Measurements from ENCODE around the gene AACS.
"Not testable (repeated sequence)": the region's sequence is repeated elsewhere in the genome, so short reads cannot be mapped to it uniquely, and the experiment has no call there.

Gene AACS

GRCh38 chr12:125065021-125065918 is at the start of gene AACS:
AACS (plus strand) TSS chr12:125065435; CDS start chr12:125065585, 150 bp downstream.
- DNase-seq = peak; percentile 83

GRCh38 chr12:125015680-125016310 is 49.4 kb upstream of the AACS start:
- DNase-seq = no peak

- no peak for DNase-seq
Observed at GRCh38 chr12:125017801-125018200, 47.4 kb upstream of the AACS start.

- DNase-seq = no peak
Observed at GRCh38 chr12:125018356-125018755, 46.9 kb upstream of the AACS start.

GRCh38 chr12:125021096-125021495 is 44.1 kb upstream of the AACS start:
- no peak for DNase-seq

GRCh38 chr12:125021771-125022170 is 43.5 kb upstream of the AACS start:
- no peak for DNase-seq

- no peak for DNase-seq
Observed at GRCh38 chr12:125023065-125023464, 42.2 kb upstream of the AACS start.

- no peak for DNase-seq
Observed at GRCh38 chr12:125024949-125025563, 40.2 kb upstream of the AACS start.

GRCh38 chr12:125025606-125026235 is 39.5 kb upstream of the AACS start:
- DNase-seq = no peak

- DNase-seq = no peak
Observed at GRCh38 chr12:125028106-125028505, 37.1 kb upstream of the AACS start.

GRCh38 chr12:125029761-125030358 is 35.4 kb upstream of the AACS start:
- no peak for DNase-seq

- DNase-seq = not testable (repeated sequence)
Observed at GRCh38 chr12:125031471-125031870, 33.8 kb upstream of the AACS start.

- no peak for DNase-seq
Observed at GRCh38 chr12:125032466-125033152, 32.6 kb upstream of the AACS start.

- DNase-seq = no peak
Observed at GRCh38 chr12:125033288-125033687, 31.9 kb upstream of the AACS start.

GRCh38 chr12:125038976-125039625 is 26.1 kb upstream of the AACS start:
- no peak for DNase-seq

- DNase-seq = no peak
Observed at GRCh38 chr12:125049093-125049458, 16.2 kb upstream of the AACS start.

- no peak for DNase-seq
Observed at GRCh38 chr12:125050446-125050845, 14.8 kb upstream of the AACS start.

GRCh38 chr12:125050868-125051267 is 14.4 kb upstream of the AACS start:
- no peak for DNase-seq

GRCh38 chr12:125053821-125054220 is 11.4 kb upstream of the AACS start:
- no peak for DNase-seq

GRCh38 chr12:125055591-125055990 is 9.6 kb upstream of the AACS start:
- DNase-seq = no peak

GRCh38 chr12:125056306-125056705 is 8.9 kb upstream of the AACS start:
- DNase-seq = no peak

- no peak for DNase-seq
Observed at GRCh38 chr12:125057708-125058107, 7.5 kb upstream of the AACS start.

Measured in NCI-H2029 (cell line).